ENCODE results near the gene CDK4. TPM values are rescaled to one million over a fixed set of nuclear protein-coding genes. Genes with fewer than 3 reads are reported as not detected.

Gene CDK4
- total and polyA plus RNA-seq, 2 of the 4 experiments (the other 2 are of a cell fraction): 261 to 297 TPM

- intact Hi-C loops (cut with micrococcal nuclease): no loop called here
- Histone ChIP-seq H2AFZ (replicated peaks; ENCODE audit: low read length, poor library complexity) (no peak overlapping the region), H3K4me2 (ENCODE audit: low read depth, low read length) (no peak overlapping the region), H4K91ac (ENCODE audit: insufficient read depth, low read depth, low read length) (no peak overlapping the region), H3K4ac (ENCODE audit: low read depth, low read length) (no peak overlapping the region), H3K27me3 (ENCODE audit: control insufficient read depth, insufficient read depth, low read length) (no peaks in the 10 kb centered on the region), H3K14ac (replicated peaks; ENCODE audit: low read depth, low read length) (no peak overlapping the region), H2BK20ac (ENCODE audit: low read depth, low read length) (no peak overlapping the region), H2BK15ac (ENCODE audit: low read depth, low read length) (no peak overlapping the region), H3K9me3 (ENCODE audit: control insufficient read depth, insufficient read depth, low read length) (no peaks in the 10 kb centered on the region), H3K9me1 (ENCODE audit: insufficient read depth, low read length) (no peaks in the 10 kb centered on the region), H4K20me1 (ENCODE audit: insufficient read depth, low read length) (peaks cover 3% of the 10 kb centered on the region; the same call in 1 of the 2 replicates), H2AK9ac (replicated peaks; ENCODE audit: low read depth, low read length, poor library complexity) (no peak overlapping the region), H3K23ac (ENCODE audit: low read depth, low read length) (no peak overlapping the region), H4K5ac (ENCODE audit: low read depth, low read length) (no peak overlapping the region), H3K4me3 (ENCODE audit: insufficient read depth, low read depth, low read length) (no peak overlapping the region), H4K8ac (ENCODE audit: low read depth in 2 of 2, low read length in 2 of 2) (no peak overlapping the region), H3K18ac (ENCODE audit: low read depth, low read length) (no peak overlapping the region), H2AK5ac (ENCODE audit: low read depth, low read length) (no peak overlapping the region), H3K4me1 (ENCODE audit: control insufficient read depth, insufficient read depth, low read length) (peaks cover 2% of the 10 kb centered on the region; the same call in 1 of the 2 replicates), H3K56ac (ENCODE audit: extremely low read depth, insufficient read depth, low read length) (no peak overlapping the region), H3K27ac (ENCODE audit: insufficient read depth, low read length) (no peak overlapping the region), H3K36me3 (ENCODE audit: control insufficient read depth, insufficient read depth, low read length) (peaks cover 44% of the 10 kb centered on the region), H3K79me1 (ENCODE audit: low read depth in 1 of 2, low read length in 2 of 2) (peaks cover 21 to 23% of the 10 kb centered on the region in 2 experiments), H3K9ac (ENCODE audit: low read depth, low read length) (no peak overlapping the region), H2BK5ac (ENCODE audit: low read depth, low read length, poor library complexity, severe bottlenecking) (no peak overlapping the region), H2BK120ac (ENCODE audit: low read depth, low read length) (no peak overlapping the region)
- dilution Hi-C loops (cut with HindIII; ENCODE audit: low sequenced_read_pairs, unreplicated experiment): no loop called here
- TF ChIP-seq SMC3 (IDR thresholded peaks at IDR 0.05; ENCODE audit: low read depth, low read length) (no peak), BHLHE40 (IDR thresholded peaks at IDR 0.05; ENCODE audit: low read depth, low read length) (no peak), ELK1 (IDR thresholded peaks at IDR 0.05; ENCODE audit: borderline replicate concordance, low read depth, low read length) (no peak), FOS (IDR thresholded peaks at IDR 0.05; ENCODE audit: low read depth, low read length) (no peak)
- no peak for DNase-seq
- CTCF ChIA-PET: interaction anchor here (1.3 kb wide), 1 partner anchor 15 kb away, joined by 3 read pairs; no protein-coding TSS in a partner anchor
- WGBS, 2 experiments (ENCODE audit: extremely low coverage in 2 of 2, insufficient read length in 1 of 2): no CpG with 5 or more reads among the region's 1 CpG
- POLR2A ChIA-PET (ENCODE audit: unreplicated experiment): no interaction called here
- no TSS peak for BruUV-seq (replicated peaks)
- no peak for ATAC-seq (ENCODE audit: low read depth)
- in situ Hi-C loops (cut with MboI; ENCODE audit: low sequenced_read_pairs): no loop called here
Measured at GRCh38 chr12:57797933-57798332, 45.8 kb upstream of the CDK4 start.

All from IMR-90 (cell line).